ENCODE data around the gene SNX7.

The SNX7 gene, protein sequence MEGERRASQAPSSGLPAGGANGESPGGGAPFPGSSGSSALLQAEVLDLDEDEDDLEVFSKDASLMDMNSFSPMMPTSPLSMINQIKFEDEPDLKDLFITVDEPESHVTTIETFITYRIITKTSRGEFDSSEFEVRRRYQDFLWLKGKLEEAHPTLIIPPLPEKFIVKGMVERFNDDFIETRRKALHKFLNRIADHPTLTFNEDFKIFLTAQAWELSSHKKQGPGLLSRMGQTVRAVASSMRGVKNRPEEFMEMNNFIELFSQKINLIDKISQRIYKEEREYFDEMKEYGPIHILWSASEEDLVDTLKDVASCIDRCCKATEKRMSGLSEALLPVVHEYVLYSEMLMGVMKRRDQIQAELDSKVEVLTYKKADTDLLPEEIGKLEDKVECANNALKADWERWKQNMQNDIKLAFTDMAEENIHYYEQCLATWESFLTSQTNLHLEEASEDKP

GRCh38 chr1:98661544-98662355, at the start of gene SNX7:
Gene SNX7, plus strand, starts transcription at chr1:98661721. Its CDS starts 11 bp downstream, at chr1:98661732.
- DNase-seq: peak; percentile 75

DNA sequence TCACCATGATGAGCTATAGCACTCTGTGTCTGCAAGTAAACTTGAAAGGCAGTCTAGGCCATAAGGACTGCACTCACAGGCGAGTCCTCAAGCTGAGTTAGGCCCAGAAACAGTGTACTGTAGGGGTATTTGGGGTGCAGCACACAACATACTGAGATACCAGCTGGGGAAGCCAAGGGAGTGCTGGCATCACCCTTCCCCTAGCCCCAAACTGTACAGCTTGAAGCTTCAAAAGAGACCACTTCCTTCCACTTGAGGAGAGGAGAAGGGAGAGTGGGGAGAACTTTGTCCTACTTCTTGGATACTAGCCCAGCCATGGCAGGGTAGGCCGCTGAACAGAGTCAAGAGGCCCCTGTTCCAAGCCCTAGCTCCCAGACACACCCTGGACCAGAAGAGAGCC, 24.2 kb upstream of the SNX7 start:
- DNase-seq: no peak

DNA sequence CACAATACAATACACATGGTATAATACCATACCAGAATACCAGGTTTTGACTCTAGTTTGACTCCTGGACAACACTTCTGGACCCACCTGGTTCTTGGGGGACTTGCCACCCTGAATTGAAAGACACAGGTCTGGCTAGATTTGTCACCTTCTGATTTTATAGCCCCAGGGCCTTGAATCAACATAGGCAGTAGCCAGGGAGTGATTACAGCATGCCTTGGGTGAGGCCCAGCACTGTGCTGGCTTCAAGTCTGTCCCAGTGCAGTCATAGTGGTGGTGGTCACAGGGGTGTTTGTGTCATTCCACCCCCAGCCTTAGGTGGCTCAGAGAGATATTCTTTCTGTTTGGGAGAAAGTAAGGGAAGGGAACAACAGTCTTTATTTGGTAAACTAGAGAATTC, 23.3 kb upstream of the SNX7 start:
- no peak for DNase-seq

DNA sequence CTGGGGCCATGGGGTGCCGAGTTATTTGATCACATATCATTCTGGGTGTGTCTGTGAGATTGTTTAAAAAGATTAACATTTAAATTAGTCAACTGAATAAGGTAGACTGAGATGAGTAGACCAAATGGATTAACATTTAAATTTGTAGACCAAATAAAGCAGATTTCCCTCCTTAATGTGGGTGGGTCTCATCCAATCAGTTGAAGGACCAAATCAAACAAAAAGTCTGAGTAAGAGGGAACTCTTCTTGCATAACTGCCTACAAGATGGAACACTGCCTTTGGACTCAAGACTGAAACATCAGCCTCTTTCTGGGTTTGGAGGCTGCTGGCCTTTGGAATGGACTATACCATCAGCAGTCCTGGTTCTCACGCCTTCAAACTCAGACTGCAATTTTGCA, 17.0 kb upstream of the SNX7 start:
- DNase-seq: no peak

- DNase-seq: no peak
Observed at GRCh38 chr1:98651116-98651632, 10.3 kb upstream of the SNX7 start.

DNA sequence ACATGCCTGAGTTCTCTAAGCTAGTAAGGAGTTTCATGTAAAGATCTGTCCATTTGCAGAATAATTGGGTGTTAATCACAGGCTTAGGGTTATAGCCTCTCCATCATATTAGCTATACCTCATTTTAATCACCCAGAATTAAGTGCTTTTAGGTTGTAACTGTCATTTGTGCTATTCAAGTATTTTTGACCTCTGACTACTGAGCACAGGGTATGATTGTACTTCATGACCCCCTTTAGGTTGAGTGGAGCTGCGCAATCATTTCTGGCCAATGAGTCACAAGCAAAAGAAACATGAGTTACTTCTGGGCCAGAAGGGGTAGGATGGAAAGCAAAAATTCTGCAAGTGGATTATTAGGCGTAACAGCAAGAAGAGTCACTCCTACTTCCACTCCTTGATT, 8.4 kb upstream of the SNX7 start:
- DNase-seq: peak; percentile 9

GRCh38 chr1:98659879-98660278, 1.6 kb upstream of the SNX7 start:
- no peak for DNase-seq

DNA sequence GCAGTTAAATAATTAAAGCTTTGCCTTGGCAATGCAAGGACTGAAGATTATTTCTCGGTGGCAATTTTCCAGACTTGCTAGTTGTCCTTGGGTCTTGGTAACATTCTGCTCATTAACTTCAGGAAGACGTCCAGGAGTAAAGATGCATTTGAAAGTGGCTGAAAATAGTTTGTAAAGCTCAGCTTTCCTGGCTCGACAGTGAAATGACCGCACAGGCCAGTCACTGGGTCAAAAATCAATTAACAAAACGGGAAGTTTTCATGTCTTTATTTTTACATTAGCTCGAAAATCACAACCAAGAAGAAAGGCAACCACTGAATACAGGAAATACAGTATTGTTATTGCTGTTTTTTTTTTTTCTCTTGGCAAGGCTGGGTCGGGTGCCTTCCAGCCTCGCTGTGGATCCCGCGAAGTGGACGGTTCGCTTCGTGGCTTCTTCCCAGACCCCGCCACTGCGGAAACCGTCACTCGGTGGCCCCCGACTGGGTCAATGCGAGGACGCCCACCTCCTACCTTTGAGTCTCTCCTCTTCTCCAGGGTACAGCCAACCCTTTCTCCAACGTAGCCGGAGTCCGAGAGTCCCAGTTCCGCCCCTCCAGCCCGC, 479 bp upstream of the SNX7 start:
- no peak for DNase-seq

DNA sequence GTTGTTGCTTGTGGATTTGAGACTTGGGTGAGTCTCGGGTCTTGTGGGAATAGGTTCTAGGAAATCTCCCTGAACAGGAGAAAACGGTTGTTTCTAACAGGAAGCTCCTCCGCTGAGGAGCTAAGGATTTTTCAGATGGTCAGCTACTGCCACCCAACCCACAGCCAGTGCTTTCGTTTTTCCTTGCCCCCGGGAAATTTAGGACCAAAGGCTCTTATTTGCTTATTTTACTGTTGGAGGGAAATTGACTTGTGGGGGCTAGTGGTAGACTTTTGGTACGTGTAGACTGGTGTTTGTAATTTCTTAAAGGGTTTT, 792 bp downstream of the SNX7 start:
- DNase-seq: peak; percentile 38

DNA sequence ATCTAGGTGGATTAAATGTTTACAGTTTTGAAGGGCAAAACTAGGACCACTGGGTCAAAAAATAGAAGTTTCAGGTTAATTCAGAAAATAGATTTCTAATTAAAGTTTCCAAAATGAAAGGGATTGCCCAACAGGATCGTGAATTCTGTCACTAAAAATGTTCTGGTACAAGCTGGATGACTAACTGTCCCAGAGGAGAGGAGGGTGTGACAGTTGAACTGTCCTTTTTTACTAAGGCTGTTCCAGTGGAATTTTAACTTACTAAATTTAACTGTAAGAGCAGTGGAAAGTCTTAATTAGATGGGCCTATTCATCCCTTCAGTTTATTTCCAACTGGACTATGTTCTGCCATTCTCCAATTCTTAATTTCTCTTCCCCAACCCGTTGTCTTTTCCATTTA, 7.2 kb downstream of the SNX7 start:
- DNase-seq: no peak

GRCh38 chr1:98669355-98670296, 8.1 kb downstream of the SNX7 start:
- DNase-seq: peak; percentile 59

- no peak for DNase-seq
Observed at GRCh38 chr1:98672189-98672588, 10.7 kb downstream of the SNX7 start.

- DNase-seq: peak; percentile 14
Observed at GRCh38 chr1:98674075-98674781, 12.7 kb downstream of the SNX7 start.

- DNase-seq: peak; percentile 23
Observed at GRCh38 chr1:98675282-98675681, 13.8 kb downstream of the SNX7 start.

- peak; percentile 62 for DNase-seq
Observed at GRCh38 chr1:98677288-98677687, 15.8 kb downstream of the SNX7 start.

GRCh38 chr1:98681812-98682211, 20.3 kb downstream of the SNX7 start:
- no peak for DNase-seq

- DNase-seq: no peak
Observed at GRCh38 chr1:98688110-98688739, 26.7 kb downstream of the SNX7 start.

DNA sequence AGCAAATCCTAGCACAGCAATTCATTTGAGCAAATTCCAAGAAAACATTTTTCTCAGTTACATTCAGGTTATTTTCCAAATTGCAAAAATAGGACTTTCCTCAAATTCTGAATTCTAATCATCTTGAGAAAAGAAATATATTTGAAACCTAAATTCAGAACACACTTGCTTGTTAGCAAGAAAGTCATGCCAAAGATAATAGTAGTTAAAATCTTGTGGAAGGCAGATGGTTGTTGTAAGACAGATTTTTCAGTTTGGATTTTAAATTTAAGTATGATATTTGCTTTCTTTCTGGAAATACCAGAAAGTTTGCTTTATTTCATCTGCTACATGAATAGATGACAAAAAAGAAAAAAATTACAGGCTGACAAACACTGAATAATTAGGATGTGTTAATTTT, 29.1 kb downstream of the SNX7 start:
- no peak for DNase-seq

GRCh38 chr1:98692482-98692881, 31.0 kb downstream of the SNX7 start:
- DNase-seq: no peak

DNA sequence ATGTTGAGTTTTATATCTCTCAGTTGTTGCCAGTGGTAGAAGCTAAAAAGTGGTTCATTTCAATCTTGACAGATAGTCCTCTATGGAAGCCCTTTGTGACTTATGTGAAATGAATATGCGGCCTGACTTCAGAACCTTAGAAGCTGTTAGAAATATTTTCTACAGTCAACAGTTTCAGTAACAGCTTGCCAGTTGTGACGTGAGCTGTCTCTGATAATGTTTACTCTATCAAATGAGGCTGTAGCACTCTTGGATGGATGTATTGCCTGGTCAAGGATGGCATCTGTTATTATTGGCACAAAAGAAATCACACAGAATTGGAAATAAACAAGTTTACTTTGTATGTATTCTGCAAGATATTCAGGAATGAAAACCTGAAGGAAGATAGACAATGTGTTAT, 31.9 kb downstream of the SNX7 start:
- DNase-seq: no peak

DNA sequence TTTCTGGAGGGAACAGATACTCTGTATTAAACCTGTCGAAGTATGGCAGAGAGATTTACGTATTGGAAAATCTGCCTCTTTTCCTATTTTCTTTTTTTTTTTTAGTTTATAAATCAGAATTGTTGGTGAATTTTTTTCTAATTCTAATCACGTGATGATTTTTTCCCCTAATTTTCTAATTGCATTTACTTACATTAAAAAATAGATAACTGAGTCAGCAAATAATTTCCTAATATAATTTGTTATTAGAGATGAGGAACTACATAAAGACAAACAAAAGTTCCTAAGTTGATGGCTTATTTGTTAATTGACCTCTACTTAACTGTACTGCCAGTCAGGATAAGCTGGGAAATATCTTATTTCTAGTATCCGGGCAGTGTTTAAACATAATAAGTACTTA, 34.6 kb downstream of the SNX7 start:
- DNase-seq: no peak

All from fibroblast of skin of right quadriceps (primary cell).